Body of pancreas (tissue), 4 donors: ENCODE measurements around the gene LRIG1.

Experiments
- CTCF ChIP-seq, 7 experiments: fragments of 450-650 bp in 4 of 7; fragments of 200-600 bp in 3 of 7; sonication (generic) in 3 of 7; IDR thresholded peaks; one replicate each; pipeline ENCODE4 v1.5.1; 2016 to 2019; ENCODE audit warnings: antibody characterized with exemption in 7 of 7
- POLR2A ChIP-seq, 3 donors: fragments of 450-650 bp; IDR thresholded peaks; one replicate each; pipeline ENCODE4 v1.6.1; 2016; ENCODE audit warnings: antibody characterized with exemption in 3 of 3, mild to moderate bottlenecking in 2 of 3

- TF ChIP-seq CTCF (IDR thresholded peaks at IDR 0.05) (no peak), POLR2A (IDR thresholded peaks at IDR 0.05) (no peak)
These were observed 81.8 kb downstream of the LRIG1 start for GRCh38 chr3:66419036-66419435.
